Neuronal stem cell (in vitro differentiated cells): Measurements from ENCODE around the gene SIN3B.
A peak's percentile ranks its signal among the peaks of the same experiment; 100 is the strongest.

ENCODE experiments used
- DNase-seq: peaks from one replicate; pipeline ENCODE4 v3.0.0-alpha.2; 2013; ENCODE audit warnings: low spot score
- H2AFZ ChIP-seq: one replicate; pipeline ENCODE4 v1.6.1; 2013; ENCODE audit warnings: mild to moderate bottlenecking, low read length, inconsistent platforms
- H2AK5ac ChIP-seq: 2 replicates; pipeline ENCODE4 v1.6.1; 2013; ENCODE audit warnings: low read depth, mild to moderate bottlenecking, inconsistent platforms, low read length, moderate library complexity, mixed read lengths
- H2BK120ac ChIP-seq: 2 replicates; pipeline ENCODE4 v1.6.1; 2013; ENCODE audit warnings: low read depth, mild to moderate bottlenecking, inconsistent platforms, low read length, moderate library complexity, mixed read lengths
- H2BK12ac ChIP-seq: one replicate; pipeline ENCODE4 v1.6.1; 2013; ENCODE audit warnings: low read length, inconsistent platforms
- H2BK15ac ChIP-seq: 2 replicates; pipeline ENCODE4 v1.6.1; 2013; ENCODE audit warnings: mild to moderate bottlenecking, low read length, inconsistent platforms, mixed read lengths
- H2BK5ac ChIP-seq: one replicate; pipeline ENCODE4 v1.6.1; 2013; ENCODE audit warnings: inconsistent platforms, mild to moderate bottlenecking, low read length, moderate library complexity
- H3K14ac ChIP-seq: one replicate; pipeline ENCODE4 v1.6.1; 2013; ENCODE audit warnings: low read length, inconsistent platforms
- H3K18ac ChIP-seq: 2 replicates; pipeline ENCODE4 v1.6.1; 2013; ENCODE audit warnings: low read length, inconsistent platforms
- H3K23ac ChIP-seq: 2 replicates; pipeline ENCODE4 v1.6.1; 2013; ENCODE audit warnings: low read depth, mild to moderate bottlenecking, mixed read lengths, low read length, inconsistent platforms; ENCODE audit not compliant: poor library complexity
- H3K27ac ChIP-seq: replicated peaks from 3 replicates; pipeline ENCODE4 v1.5.1; 2013; ENCODE audit warnings: low read length, inconsistent platforms
- H3K27me3 ChIP-seq, 3 experiments: 2 replicates each; pipeline ENCODE4 v1.6.1; 2013; ENCODE audit warnings: low read length in 3 of 3, mild to moderate bottlenecking in 2 of 3, inconsistent platforms in 1 of 3, low read depth in 1 of 3, mixed read lengths in 1 of 3, moderate library complexity in 1 of 3; ENCODE audit not compliant: control insufficient read depth in 3 of 3, insufficient read depth in 3 of 3
- H3K36me3 ChIP-seq, 2 donors: replicated peaks in 1 of 2; 2 replicates each; pipeline ENCODE4 v1.6.1; 2013; ENCODE audit warnings: low read length in 2 of 2; ENCODE audit not compliant: control insufficient read depth in 2 of 2, insufficient read depth in 2 of 2
- H3K4ac ChIP-seq: 2 replicates; pipeline ENCODE4 v1.6.1; 2013; ENCODE audit warnings: inconsistent platforms, mild to moderate bottlenecking, low read length, moderate library complexity
- H3K4me1 ChIP-seq, 2 donors: 1 replicate in 1 of 2; 2 replicates in 1 of 2; pipeline ENCODE4 v1.6.1; 2013; ENCODE audit warnings: low read length in 2 of 2, low read depth in 1 of 2; ENCODE audit not compliant: control insufficient read depth in 2 of 2, insufficient read depth in 1 of 2
- H3K4me2 ChIP-seq: one replicate; pipeline ENCODE4 v1.6.1; 2013; ENCODE audit warnings: mild to moderate bottlenecking, low read length, inconsistent platforms; ENCODE audit not compliant: insufficient read depth, poor library complexity, severe bottlenecking
- H3K4me3 ChIP-seq, 2 donors: 2 replicates each; pipeline ENCODE4 v1.5.1; 2013; ENCODE audit warnings: low read length in 2 of 2, mild to moderate bottlenecking in 2 of 2, inconsistent platforms in 1 of 2, moderate library complexity in 1 of 2
- H3K79me1 ChIP-seq: one replicate; pipeline ENCODE4 v1.6.1; 2013; ENCODE audit warnings: low read depth, mild to moderate bottlenecking, inconsistent platforms, low read length, moderate library complexity
- H3K9ac ChIP-seq: one replicate; pipeline ENCODE4 v1.6.1; 2013; ENCODE audit warnings: mild to moderate bottlenecking, low read depth, low read length, inconsistent platforms; ENCODE audit not compliant: poor library complexity
- H3K9me3 ChIP-seq, 2 donors: replicated peaks in 1 of 2; 2 replicates each; pipeline versions ENCODE3 to v1.6.1; 2013; ENCODE audit warnings: low read length in 2 of 2, mild to moderate bottlenecking in 2 of 2, inconsistent platforms in 1 of 2, low read depth in 1 of 2, mixed read lengths in 1 of 2, moderate library complexity in 1 of 2; ENCODE audit not compliant: control insufficient read depth in 2 of 2, insufficient read depth in 1 of 2
- H4K8ac ChIP-seq: one replicate; pipeline ENCODE4 v1.6.1; 2013; ENCODE audit warnings: low read depth, mild to moderate bottlenecking, inconsistent platforms, low read length, moderate library complexity
- H4K91ac ChIP-seq: one replicate; pipeline ENCODE4 v1.6.1; 2013; ENCODE audit warnings: low read length, low read depth, mild to moderate bottlenecking, inconsistent platforms; ENCODE audit not compliant: poor library complexity
- WGBS, 2 donors: extraction: QIAGEN DNeasy Blood & Tissue Kit; methylation state at CpG; one replicate each; pipeline ENCODE4 v1.1.7; 2013; ENCODE audit warnings: missing lambda C conversion rate in 2 of 2, mixed read lengths in 1 of 2; ENCODE audit not compliant: insufficient read length in 2 of 2, insufficient replicate concordance in 1 of 2; ENCODE audit errors: extremely low coverage in 2 of 2; 5-methylcytosine and 5-hydroxymethylcytosine counted together

The SIN3B gene

GRCh38 chr19:16896146-16897028 lies 67.2 kb downstream of the SIN3B start:
- peak overlapping the region; percentile 86 for H2AFZ ChIP-seq
- peak; percentile 27 for DNase-seq
- peak overlapping the region; percentile 95 for H2AK5ac ChIP-seq
- H3K79me1 ChIP-seq = peaks cover 4% of the 10 kb centered on the region
- H3K18ac ChIP-seq = peak overlapping the region; percentile 96
- H4K91ac ChIP-seq = no peak overlapping the region
- H3K36me3 ChIP-seq = no peaks in the 10 kb centered on the region
- H3K9ac ChIP-seq = peak overlapping the region; percentile 91
- H3K27ac ChIP-seq = no peak overlapping the region
- H2BK120ac ChIP-seq = no peak overlapping the region
- peak overlapping the region; percentile 97 for H2BK15ac ChIP-seq
- H3K4me3 ChIP-seq = peak overlapping the region; percentile 33 to 79
- H3K14ac ChIP-seq = peak overlapping the region; percentile 89
- H3K4me1 ChIP-seq = peaks cover 6 to 9% of the 10 kb centered on the region in 2 donors
- H3K23ac ChIP-seq = peak overlapping the region; percentile 95
- H2BK5ac ChIP-seq = peak overlapping the region; percentile 90
- no peak overlapping the region for H2BK12ac ChIP-seq
- no CpG with 5 or more reads among the region's 66 CpGs for whole genome bisulfite sequencing, 2 donors
- H3K4ac ChIP-seq = peak overlapping the region; percentile 84
- peaks cover 0 to 24% (median 7%) of the 10 kb centered on the region in 3 experiments for H3K27me3 ChIP-seq
- H3K9me3 ChIP-seq = no peaks in the 10 kb centered on the region
- H3K4me2 ChIP-seq = peak overlapping the region; percentile 98
- no peak overlapping the region for H4K8ac ChIP-seq

DNA sequence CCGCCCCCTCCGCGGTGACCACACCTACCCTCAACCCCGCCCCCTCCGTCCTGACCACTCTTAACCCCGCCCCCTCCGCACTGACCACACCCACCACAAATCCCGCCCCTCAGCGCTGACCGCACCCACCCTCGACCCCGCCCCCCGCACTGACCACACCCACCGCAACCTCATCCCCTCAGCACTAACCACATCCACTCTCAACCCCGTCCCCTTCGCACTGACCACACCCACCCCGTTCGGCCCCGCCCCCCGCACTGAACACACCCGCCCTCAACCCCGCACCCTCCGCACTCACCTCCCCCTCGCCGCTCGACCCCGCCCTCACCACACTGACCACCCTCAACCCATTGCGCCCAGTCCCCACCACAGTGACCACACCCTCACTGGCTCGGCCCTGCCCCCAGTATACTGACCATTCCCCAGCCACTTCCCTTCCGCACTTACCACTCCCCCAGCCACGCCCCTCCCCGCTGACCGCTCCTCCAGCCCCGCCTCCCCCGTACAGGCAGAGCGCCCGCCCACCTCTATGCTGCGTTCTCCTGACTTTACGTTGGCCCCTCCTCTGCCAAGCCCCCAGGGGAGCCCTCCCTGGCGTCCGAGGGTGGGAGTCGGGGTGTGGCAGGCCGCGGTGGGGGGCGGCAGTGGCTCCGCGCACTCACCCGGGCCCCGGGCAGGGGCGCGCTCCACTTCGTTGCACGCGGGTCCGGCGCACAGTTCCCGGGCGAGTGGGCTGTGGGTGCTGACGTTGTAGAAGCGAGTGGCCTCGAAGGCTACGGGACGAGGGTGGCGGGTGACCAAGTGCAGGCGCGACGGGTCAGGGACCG lies 68.0 kb downstream of the SIN3B start:
- DNase-seq = peak; percentile 92
- no peak overlapping the region for H2BK5ac ChIP-seq
- H3K79me1 ChIP-seq = peaks cover 4% of the 10 kb centered on the region
- peaks cover 9% of the 10 kb centered on the region in 2 donors for H3K4me1 ChIP-seq
- H2AK5ac ChIP-seq = peak overlapping the region; percentile 70
- no peak overlapping the region for H3K27ac ChIP-seq
- no peak overlapping the region for H2BK15ac ChIP-seq
- peak overlapping the region; percentile 89 for H3K23ac ChIP-seq
- H3K4me3 ChIP-seq = peak overlapping the region; percentile 36 to 86
- peak overlapping the region; percentile 82 for H3K14ac ChIP-seq
- no peak overlapping the region for H4K91ac ChIP-seq
- H3K9me3 ChIP-seq = no peaks in the 10 kb centered on the region
- no peak overlapping the region for H2BK12ac ChIP-seq
- peak overlapping the region; percentile 85 for H3K4me2 ChIP-seq
- peak overlapping the region; percentile 96 for H2AFZ ChIP-seq
- no peak overlapping the region for H3K4ac ChIP-seq
- H4K8ac ChIP-seq = peak overlapping the region; percentile 43
- peaks cover 0 to 24% (median 7%) of the 10 kb centered on the region in 3 experiments for H3K27me3 ChIP-seq
- H2BK120ac ChIP-seq = no peak overlapping the region
- no peaks in the 10 kb centered on the region for H3K36me3 ChIP-seq
- H3K18ac ChIP-seq = peak overlapping the region; percentile 94
- peak overlapping the region; percentile 92 for H3K9ac ChIP-seq
- WGBS, 2 donors = no CpG with 5 or more reads among the region's 68 CpGs

DNA sequence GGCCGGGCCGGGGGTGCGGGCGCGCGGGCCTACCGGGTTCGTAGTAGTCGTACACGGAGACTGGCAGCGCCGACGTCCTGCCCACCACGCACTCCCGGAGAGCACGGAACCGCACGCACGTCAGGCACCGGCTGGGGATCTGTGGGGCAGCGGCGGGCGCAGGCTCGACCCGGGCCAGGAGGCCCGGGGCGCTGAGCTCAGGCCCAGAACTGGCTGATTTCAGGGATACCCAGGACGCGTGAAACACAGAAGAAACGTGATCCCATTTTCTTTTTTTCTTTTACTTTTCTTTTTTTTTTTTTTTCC lies 68.6 kb downstream of the SIN3B start:
- Histone ChIP-seq H3K4ac (no peak overlapping the region), H2BK5ac (no peak overlapping the region), H3K27ac (no peak overlapping the region), H3K23ac (peak overlapping the region; percentile 89), H3K9ac (peak overlapping the region; percentile 92), H3K18ac (peak overlapping the region; percentile 94), H3K36me3 (no peaks in the 10 kb centered on the region), H3K4me3 (peak overlapping the region; percentile 36 to 86), H2BK12ac (no peak overlapping the region), H4K91ac (no peak overlapping the region), H2AK5ac (peak overlapping the region; percentile 70), H2AFZ (peak overlapping the region; percentile 96), H2BK15ac (no peak overlapping the region), H3K4me1 (peaks cover 9% of the 10 kb centered on the region in 2 donors), H3K27me3 (peaks cover 0 to 20% (median 7%) of the 10 kb centered on the region in 3 experiments), H3K14ac (peak overlapping the region; percentile 82), H3K79me1 (peaks cover 4% of the 10 kb centered on the region), H3K9me3 (no peaks in the 10 kb centered on the region), H2BK120ac (no peak overlapping the region), H3K4me2 (peak overlapping the region; percentile 85), H4K8ac (peak overlapping the region; percentile 43)
- DNase-seq = no peak
- WGBS, 2 donors = no CpG with 5 or more reads among the region's 30 CpGs
